Mesendoderm (in vitro differentiated cells): ENCODE data around the gene HIBCH.
A peak's percentile ranks its signal among the peaks of the same experiment; 100 is the strongest.

Source experiments
- DNase-seq: peaks from one replicate; pipeline ENCODE4 v3.0.0; 2013
- H2AK5ac ChIP-seq: 2 replicates; pipeline ENCODE4 v1.6.1; 2013; ENCODE audit warnings: low read length, inconsistent platforms
- H2BK120ac ChIP-seq: 2 replicates; pipeline ENCODE4 v1.6.1; 2013; ENCODE audit warnings: low read depth, mild to moderate bottlenecking, low read length, moderate library complexity, mixed read lengths
- H2BK15ac ChIP-seq: replicated peaks from 2 replicates; pipeline ENCODE4 v1.6.1; 2013; ENCODE audit warnings: low read depth, mild to moderate bottlenecking, moderate library complexity
- H2BK5ac ChIP-seq: 2 replicates; pipeline ENCODE4 v1.6.1; 2013; ENCODE audit warnings: low read length, inconsistent platforms
- H3K18ac ChIP-seq: 2 replicates; pipeline ENCODE4 v1.6.1; 2013; ENCODE audit warnings: mild to moderate bottlenecking, low read length, mixed read lengths
- H3K23ac ChIP-seq: one replicate; pipeline ENCODE4 v1.6.1; 2013; ENCODE audit warnings: low read length
- H3K27ac ChIP-seq: 2 replicates; pipeline ENCODE4 v1.5.1; 2013; ENCODE audit warnings: low read depth, mild to moderate bottlenecking, inconsistent platforms, low read length, moderate library complexity
- H3K27me3 ChIP-seq: 2 replicates; pipeline ENCODE4 v1.6.1; 2013; ENCODE audit warnings: low read length, control low read depth, mild to moderate bottlenecking, inconsistent platforms; ENCODE audit not compliant: insufficient read depth, poor library complexity
- H3K36me3 ChIP-seq: 2 replicates; pipeline ENCODE4 v1.6.1; 2013; ENCODE audit warnings: low read length, inconsistent platforms; ENCODE audit not compliant: control insufficient read depth, insufficient read depth
- H3K4ac ChIP-seq: one replicate; pipeline ENCODE4 v1.6.1; 2013; ENCODE audit warnings: low read depth, mild to moderate bottlenecking, low read length, moderate library complexity
- H3K4me1 ChIP-seq: 2 replicates; pipeline ENCODE4 v1.6.1; 2013; ENCODE audit warnings: low read depth, low read length, inconsistent platforms; ENCODE audit not compliant: control insufficient read depth
- H3K4me2 ChIP-seq: 2 replicates; pipeline ENCODE4 v1.6.1; 2013; ENCODE audit warnings: low read length
- H3K4me3 ChIP-seq: 2 replicates; pipeline ENCODE4 v1.5.1; 2013; ENCODE audit warnings: mild to moderate bottlenecking, low read length
- H3K56ac ChIP-seq: one replicate; pipeline ENCODE4 v1.6.1; 2013; ENCODE audit warnings: low read length
- H3K79me1 ChIP-seq: 2 replicates; pipeline ENCODE4 v1.6.1; 2013; ENCODE audit warnings: low read length, inconsistent platforms
- H3K79me2 ChIP-seq: 2 replicates; pipeline ENCODE4 v1.6.1; 2013; ENCODE audit warnings: mild to moderate bottlenecking, low read length; ENCODE audit not compliant: control insufficient read depth, insufficient read depth
- H3K9ac ChIP-seq: 2 replicates; pipeline ENCODE4 v1.6.1; 2013; ENCODE audit warnings: low read length, inconsistent platforms
- H4K5ac ChIP-seq: one replicate; pipeline ENCODE4 v1.6.1; 2013; ENCODE audit warnings: low read length
- H4K8ac ChIP-seq: one replicate; pipeline ENCODE4 v1.6.1; 2013; ENCODE audit warnings: low read depth, mild to moderate bottlenecking, control low read depth, low read length, moderate library complexity
- WGBS: extraction: QIAGEN DNeasy Blood & Tissue Kit; methylation state at CpG from one replicate; pipeline ENCODE4 v1.1.7; 2013; ENCODE audit warnings: low lambda C conversion rate, missing lambda C conversion rate; ENCODE audit not compliant: insufficient coverage; ENCODE audit errors: extremely low coverage; 5-methylcytosine and 5-hydroxymethylcytosine counted together

HIBCH gene

GRCh38 chr2:190173392-190173791, 146.2 kb downstream of the HIBCH start:
- Histone ChIP-seq H3K4ac (no peak overlapping the region), H3K4me1 (peaks cover 3% of the 10 kb centered on the region), H4K5ac (no peak overlapping the region), H3K18ac (no peak overlapping the region), H2BK120ac (no peak overlapping the region), H3K79me2 (no peaks in the 10 kb centered on the region), H3K36me3 (no peaks in the 10 kb centered on the region), H3K4me3 (no peak overlapping the region), H3K9ac (no peak overlapping the region), H2BK5ac (no peak overlapping the region), H3K23ac (no peak overlapping the region), H3K4me2 (no peak overlapping the region), H3K27me3 (no peaks in the 10 kb centered on the region), H2AK5ac (no peak overlapping the region), H3K56ac (no peak overlapping the region), H2BK15ac (no peak overlapping the region), H4K8ac (no peak overlapping the region), H3K27ac (no peak overlapping the region), H3K79me1 (no peaks in the 10 kb centered on the region)
- DNase-seq, result no peak
- no CpG with 5 or more reads among the region's 4 CpGs for WGBS

DNA sequence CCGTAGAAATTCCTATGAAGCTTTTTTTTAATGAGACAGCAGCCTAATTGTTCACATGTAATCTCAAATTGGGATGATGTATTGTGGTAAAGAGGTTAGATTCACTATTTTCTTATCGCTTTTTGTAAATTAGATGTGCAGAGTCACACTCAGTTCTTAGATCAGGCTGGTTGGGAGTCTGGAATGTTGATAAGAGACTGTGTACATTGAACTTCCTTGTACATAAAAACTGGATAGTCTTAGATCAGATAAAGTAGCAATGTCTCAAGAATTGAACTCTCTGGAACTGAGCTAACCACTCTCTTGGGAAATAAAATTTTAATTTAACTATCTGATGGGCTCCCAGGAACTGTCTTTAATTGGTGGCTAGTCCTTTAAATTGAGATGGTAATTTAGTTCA, 149.0 kb downstream of the HIBCH start:
- H3K36me3 ChIP-seq, result no peaks in the 10 kb centered on the region
- H3K4me3 ChIP-seq, result no peak overlapping the region
- no peak overlapping the region for H4K5ac ChIP-seq
- no peak overlapping the region for H3K4me2 ChIP-seq
- no peak overlapping the region for H3K56ac ChIP-seq
- no peaks in the 10 kb centered on the region for H3K27me3 ChIP-seq
- H3K9ac ChIP-seq, result no peak overlapping the region
- no peak overlapping the region for H3K18ac ChIP-seq
- no peak overlapping the region for H2AK5ac ChIP-seq
- H3K23ac ChIP-seq, result no peak overlapping the region
- H3K79me1 ChIP-seq, result no peaks in the 10 kb centered on the region
- H4K8ac ChIP-seq, result no peak overlapping the region
- H3K79me2 ChIP-seq, result no peaks in the 10 kb centered on the region
- no peak overlapping the region for H3K4ac ChIP-seq
- H2BK15ac ChIP-seq, result no peak overlapping the region
- no peaks in the 10 kb centered on the region for H3K4me1 ChIP-seq
- WGBS, result no CpG with 5 or more reads among the region's 2 CpGs
- H2BK5ac ChIP-seq, result no peak overlapping the region
- no peak overlapping the region for H2BK120ac ChIP-seq
- no peak for DNase-seq
- H3K27ac ChIP-seq, result no peak overlapping the region

GRCh38 chr2:190169221-190170072, 150.2 kb downstream of the HIBCH start:
- Histone ChIP-seq H3K36me3 (no peaks in the 10 kb centered on the region), H3K23ac (no peak overlapping the region), H2BK120ac (no peak overlapping the region), H2AK5ac (no peak overlapping the region), H3K79me2 (no peaks in the 10 kb centered on the region), H3K27ac (no peak overlapping the region), H3K4ac (no peak overlapping the region), H4K8ac (no peak overlapping the region), H4K5ac (no peak overlapping the region), H3K27me3 (no peaks in the 10 kb centered on the region), H3K4me2 (no peak overlapping the region), H3K4me3 (no peak overlapping the region), H3K79me1 (no peaks in the 10 kb centered on the region), H3K56ac (no peak overlapping the region), H2BK5ac (no peak overlapping the region), H3K18ac (no peak overlapping the region), H3K9ac (no peak overlapping the region), H2BK15ac (no peak overlapping the region), H3K4me1 (no peaks in the 10 kb centered on the region)
- WGBS, result no CpG with 5 or more reads among the region's 5 CpGs
- DNase-seq, result peak; percentile 93

DNA sequence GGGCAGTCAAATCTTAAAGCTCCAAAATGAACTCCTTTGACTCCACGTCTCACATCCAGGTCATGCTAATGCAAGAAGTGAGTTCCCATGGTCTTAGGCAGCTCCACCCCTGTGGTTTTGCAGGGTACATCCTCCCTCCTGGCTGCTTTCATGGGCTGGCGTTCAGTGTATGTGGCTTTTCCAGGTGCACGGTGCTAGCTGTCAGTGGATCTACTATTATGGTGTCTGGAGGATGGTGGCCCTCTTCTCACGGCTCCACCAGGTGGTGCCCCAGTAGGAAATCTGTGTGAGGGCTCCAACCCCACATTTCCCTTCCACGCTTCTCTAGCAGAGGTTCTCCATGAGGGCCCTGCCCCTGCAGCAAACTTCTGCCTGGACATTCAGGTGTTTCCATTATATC, 151.9 kb downstream of the HIBCH start:
- Histone ChIP-seq H3K4ac (no peak overlapping the region), H3K9ac (no peak overlapping the region), H4K8ac (no peak overlapping the region), H3K18ac (no peak overlapping the region), H2BK120ac (no peak overlapping the region), H3K27me3 (no peaks in the 10 kb centered on the region), H3K79me1 (no peaks in the 10 kb centered on the region), H2BK5ac (no peak overlapping the region), H3K4me3 (no peak overlapping the region), H3K79me2 (no peaks in the 10 kb centered on the region), H4K5ac (no peak overlapping the region), H3K56ac (no peak overlapping the region), H3K27ac (no peak overlapping the region), H3K23ac (no peak overlapping the region), H2AK5ac (no peak overlapping the region), H3K4me2 (no peak overlapping the region), H2BK15ac (no peak overlapping the region), H3K4me1 (no peaks in the 10 kb centered on the region), H3K36me3 (no peaks in the 10 kb centered on the region)
- WGBS, result no CpG with 5 or more reads among the region's 5 CpGs
- no peak for DNase-seq

DNA sequence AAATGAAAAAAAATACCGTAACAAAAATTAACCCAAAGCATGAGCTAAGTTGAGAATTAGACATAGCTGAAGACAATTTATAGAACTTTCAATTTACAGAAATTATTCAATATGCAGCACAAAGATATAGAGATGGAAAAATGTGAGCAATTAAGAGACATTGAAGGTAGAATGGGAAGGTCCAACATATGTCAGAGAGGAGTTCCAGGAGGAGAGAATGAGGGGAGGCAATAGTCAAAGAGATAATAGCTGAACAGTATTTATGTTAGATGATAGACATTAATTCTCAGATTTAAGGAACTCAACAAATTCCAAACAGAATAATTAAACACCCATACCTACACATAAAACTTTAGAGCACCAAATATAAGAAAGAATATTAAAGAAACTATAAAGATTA, 154.1 kb downstream of the HIBCH start:
- Histone ChIP-seq H3K4me2 (no peak overlapping the region), H2BK15ac (no peak overlapping the region), H4K8ac (no peak overlapping the region), H3K23ac (no peak overlapping the region), H3K79me2 (no peaks in the 10 kb centered on the region), H3K4ac (no peak overlapping the region), H3K4me1 (no peaks in the 10 kb centered on the region), H3K36me3 (no peaks in the 10 kb centered on the region), H2BK5ac (no peak overlapping the region), H2AK5ac (no peak overlapping the region), H3K27ac (no peak overlapping the region), H3K27me3 (no peaks in the 10 kb centered on the region), H3K56ac (no peak overlapping the region), H3K18ac (no peak overlapping the region), H3K9ac (no peak overlapping the region), H3K79me1 (no peaks in the 10 kb centered on the region), H2BK120ac (no peak overlapping the region), H4K5ac (no peak overlapping the region), H3K4me3 (no peak overlapping the region)
- WGBS, result no CpG with 5 or more reads among the region's 1 CpG
- DNase-seq, result no peak

- H3K27ac ChIP-seq, result no peak overlapping the region
- H3K4me1 ChIP-seq, result no peaks in the 10 kb centered on the region
- no peak overlapping the region for H4K5ac ChIP-seq
- H3K4me2 ChIP-seq, result no peak overlapping the region
- H3K23ac ChIP-seq, result no peak overlapping the region
- H3K27me3 ChIP-seq, result no peaks in the 10 kb centered on the region
- H3K18ac ChIP-seq, result no peak overlapping the region
- H3K56ac ChIP-seq, result no peak overlapping the region
- H3K4ac ChIP-seq, result no peak overlapping the region
- H3K79me1 ChIP-seq, result no peaks in the 10 kb centered on the region
- DNase-seq, result no peak
- H3K9ac ChIP-seq, result no peak overlapping the region
- no peaks in the 10 kb centered on the region for H3K36me3 ChIP-seq
- no CpG with 5 or more reads among the region's 11 CpGs for WGBS
- no peak overlapping the region for H4K8ac ChIP-seq
- H2BK120ac ChIP-seq, result no peak overlapping the region
- no peaks in the 10 kb centered on the region for H3K79me2 ChIP-seq
- H2BK5ac ChIP-seq, result no peak overlapping the region
- no peak overlapping the region for H2BK15ac ChIP-seq
- H2AK5ac ChIP-seq, result no peak overlapping the region
- no peak overlapping the region for H3K4me3 ChIP-seq
Measured at GRCh38 chr2:190162851-190163250, 156.8 kb downstream of the HIBCH start.
